GM18951 (cell line): ENCODE data around the gene PNMA6A.
"Not testable (repeated sequence)": the region's sequence is repeated elsewhere in the genome, so short reads cannot be mapped to it uniquely, and the experiment has no call there.

Experiments used
- POLR2A ChIP-seq: IDR thresholded peaks from 4 replicates; pipeline ENCODE4 v1.6.1; 2011; ENCODE audit warnings: mild to moderate bottlenecking; ENCODE audit not compliant: insufficient read length, insufficient read depth; ENCODE audit errors: extremely low read depth
- in situ Hi-C: fragments of 300-500 bp; cut with MboI; formaldehyde crosslinking; loops from one replicate; pipeline ENCODE4 v1.12.0; 2022; ENCODE audit warnings: low sequenced_read_pairs, mixed read lengths, inconsistent platforms; ENCODE audit not compliant: unreplicated experiment

PNMA6A gene

GRCh38 chrX:153061732-153062131 is 10.5 kb upstream of the PNMA6A start:
- no peak for TF ChIP-seq POLR2A
- in situ Hi-C loops = no loop called here

DNA sequence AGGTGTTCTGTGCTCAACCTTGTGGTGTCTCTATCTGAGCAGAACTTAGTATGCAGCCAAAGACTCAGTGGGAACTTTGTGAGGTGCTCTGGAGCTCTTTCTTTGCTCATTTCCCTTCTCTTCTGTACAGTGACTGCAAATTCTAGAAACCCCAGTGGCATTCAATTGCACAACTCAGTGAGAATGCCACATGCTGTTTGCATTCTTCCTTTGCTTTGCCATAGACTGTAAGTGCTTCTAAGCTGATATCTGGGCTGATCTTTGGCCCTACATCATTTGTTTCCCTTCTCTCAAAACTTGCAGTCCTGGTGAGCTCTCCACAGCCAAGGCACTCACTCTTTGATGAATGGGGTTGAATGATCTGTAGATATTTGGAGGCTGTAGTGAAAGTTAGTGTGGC is 8.9 kb upstream of the PNMA6A start:
- in situ Hi-C loops = no loop called here

DNA sequence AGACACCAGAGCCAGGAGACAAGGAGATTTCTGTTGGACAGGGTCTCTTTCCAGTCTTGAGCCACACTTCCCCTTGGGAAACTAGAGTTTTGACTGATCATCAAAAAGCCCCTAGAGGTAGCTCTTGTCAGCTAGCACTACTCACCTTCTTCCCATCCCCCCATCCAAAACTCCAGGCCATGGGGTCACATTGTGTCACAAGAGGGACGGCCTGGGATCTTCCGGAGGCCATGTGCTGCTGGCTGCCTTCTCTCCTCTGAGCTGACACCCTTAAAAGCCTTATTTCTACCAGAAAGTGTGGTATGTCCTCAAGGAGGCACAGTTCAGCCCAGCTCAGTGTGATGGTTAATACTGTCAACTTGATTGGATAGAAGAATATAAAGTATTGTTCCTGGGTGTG is 8.2 kb upstream of the PNMA6A start:
- in situ Hi-C loops = no loop called here
- TF ChIP-seq POLR2A = no peak

More for the DNA sequence above, 8.9 kb upstream of the PNMA6A start:
- TF ChIP-seq POLR2A = no peak

GRCh38 chrX:153065389-153065788 is 6.9 kb upstream of the PNMA6A start:
- in situ Hi-C loops = no loop called here
- TF ChIP-seq POLR2A = no peak

- in situ Hi-C loops = not testable (repeated sequence)
Measured at GRCh38 chrX:153066402-153066801, 5.9 kb upstream of the PNMA6A start.

DNA sequence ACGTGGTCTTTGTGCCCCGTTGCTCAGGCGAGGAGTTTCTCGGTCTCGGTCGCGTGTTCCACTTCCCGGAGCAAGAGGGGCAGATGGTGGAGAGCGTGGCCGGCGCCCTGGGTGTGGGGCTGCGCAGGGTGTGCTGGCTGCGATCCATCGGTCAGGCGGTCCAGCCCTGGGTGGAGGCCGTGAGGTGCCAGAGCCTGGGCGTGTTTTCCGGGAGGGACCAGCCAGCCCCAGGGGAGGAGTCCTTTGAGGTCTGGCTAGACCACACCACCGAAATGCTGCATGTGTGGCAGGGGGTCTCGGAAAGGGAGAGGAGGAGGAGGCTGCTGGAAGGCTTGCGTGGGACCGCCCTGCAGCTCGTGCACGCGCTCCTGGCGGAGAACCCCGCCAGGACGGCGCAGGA is 1.1 kb downstream of the PNMA6A start:
- in situ Hi-C loops = not testable (repeated sequence)

GRCh38 chrX:153074262-153074899 is 2.1 kb downstream of the PNMA6A start:
- TF ChIP-seq POLR2A = no peak
- in situ Hi-C loops = no loop called here

GRCh38 chrX:153074935-153075334 is 2.7 kb downstream of the PNMA6A start:
- TF ChIP-seq POLR2A = no peak
- in situ Hi-C loops = no loop called here

GRCh38 chrX:153075366-153075765 is 3.1 kb downstream of the PNMA6A start:
- in situ Hi-C loops = no loop called here

DNA sequence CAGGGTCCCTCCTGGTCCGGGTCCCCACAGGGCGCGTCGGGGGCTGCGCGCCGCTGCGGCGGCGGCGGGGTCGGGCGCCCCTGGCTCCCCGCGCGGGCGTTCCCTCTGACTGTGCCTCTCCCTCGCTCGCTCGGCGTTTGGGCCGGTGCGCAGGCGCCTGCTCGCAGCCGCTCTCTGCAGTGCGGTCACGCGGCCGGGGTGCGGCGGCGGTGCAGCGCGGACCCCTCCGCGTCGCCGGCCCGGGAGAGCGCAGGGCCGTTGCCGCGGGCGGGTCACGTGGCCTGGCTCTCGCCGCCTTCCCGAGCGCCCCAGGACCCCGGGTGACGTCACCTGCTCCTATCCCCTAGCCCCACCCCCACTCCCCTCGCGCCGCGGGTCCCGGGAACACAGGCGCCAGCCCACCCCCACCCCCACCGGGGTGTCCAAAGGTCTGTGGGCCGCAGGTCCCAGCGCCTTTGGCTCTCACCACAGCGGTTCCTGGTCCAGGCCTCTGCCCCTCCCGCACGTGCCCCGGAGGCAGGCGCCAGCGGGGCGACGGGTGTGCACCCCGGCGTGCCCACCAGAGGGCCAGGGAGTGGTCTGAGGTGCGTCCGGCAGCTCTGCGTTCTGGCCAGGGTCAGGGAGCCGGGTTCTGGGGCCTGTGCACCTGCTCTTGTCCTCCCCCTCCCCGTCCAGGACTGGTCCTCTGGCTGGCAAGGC is 5.3 kb downstream of the PNMA6A start:
- in situ Hi-C loops = not testable (repeated sequence)

More at GRCh38 chrX:153075366-153075765, 3.1 kb downstream of the PNMA6A start:
- TF ChIP-seq POLR2A = no peak

DNA sequence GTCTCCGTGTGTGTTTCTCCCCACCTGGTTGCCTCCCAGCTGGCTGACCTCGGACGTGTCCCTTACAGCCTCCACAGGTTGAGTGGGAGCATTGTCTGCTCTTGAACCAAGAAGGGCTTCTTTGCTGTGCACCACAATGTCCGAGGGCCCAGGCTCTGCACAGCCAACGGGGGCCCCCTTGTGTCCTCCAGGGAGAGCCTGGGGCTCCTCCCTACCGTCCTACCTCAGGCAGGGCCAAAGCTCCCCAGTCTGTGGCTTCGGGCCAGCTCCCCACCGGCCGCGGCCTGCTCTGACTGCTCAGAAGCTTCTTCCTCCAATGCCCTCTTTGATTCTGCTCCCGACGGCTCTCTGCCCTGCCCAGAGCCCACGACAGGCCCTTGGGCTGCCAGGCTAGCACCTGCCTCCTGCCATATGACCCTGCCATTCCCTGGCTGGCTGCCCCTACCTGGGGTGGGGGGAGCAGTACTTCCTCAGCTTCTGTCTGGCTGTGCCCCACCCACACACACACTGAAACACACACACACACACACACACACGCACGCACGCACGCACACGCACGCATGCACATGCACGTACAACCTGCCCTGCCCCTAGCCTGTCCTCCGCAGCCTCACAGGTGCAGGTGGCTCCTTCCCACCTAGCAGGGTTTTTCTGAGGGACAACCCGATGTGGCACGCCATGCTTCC is 11.1 kb downstream of the PNMA6A start:
- in situ Hi-C loops = not testable (repeated sequence)

- no peak for TF ChIP-seq POLR2A
- in situ Hi-C loops = no loop called here
Measured at GRCh38 chrX:153102418-153102817, 30.2 kb downstream of the PNMA6A start.

DNA sequence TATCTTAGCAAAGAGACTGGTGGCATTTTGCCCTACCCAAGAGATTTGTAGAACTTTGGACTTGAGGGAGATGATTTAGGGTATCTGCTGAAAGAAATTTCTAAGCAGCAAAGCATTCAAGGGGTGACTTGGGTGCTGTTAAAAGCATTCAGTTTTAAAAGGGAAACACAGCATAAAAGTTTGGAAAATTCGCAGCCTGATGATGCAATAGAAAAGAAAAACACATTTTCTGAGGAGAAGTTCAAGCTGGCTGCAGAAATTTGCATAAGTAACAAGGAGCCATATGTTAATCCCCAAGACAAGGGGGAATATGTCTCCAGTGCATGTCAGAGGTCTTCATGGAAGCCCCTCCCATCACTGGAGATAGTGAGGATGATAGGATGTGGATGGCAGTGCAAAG is 32.7 kb downstream of the PNMA6A start:
- in situ Hi-C loops = not testable (repeated sequence)

DNA sequence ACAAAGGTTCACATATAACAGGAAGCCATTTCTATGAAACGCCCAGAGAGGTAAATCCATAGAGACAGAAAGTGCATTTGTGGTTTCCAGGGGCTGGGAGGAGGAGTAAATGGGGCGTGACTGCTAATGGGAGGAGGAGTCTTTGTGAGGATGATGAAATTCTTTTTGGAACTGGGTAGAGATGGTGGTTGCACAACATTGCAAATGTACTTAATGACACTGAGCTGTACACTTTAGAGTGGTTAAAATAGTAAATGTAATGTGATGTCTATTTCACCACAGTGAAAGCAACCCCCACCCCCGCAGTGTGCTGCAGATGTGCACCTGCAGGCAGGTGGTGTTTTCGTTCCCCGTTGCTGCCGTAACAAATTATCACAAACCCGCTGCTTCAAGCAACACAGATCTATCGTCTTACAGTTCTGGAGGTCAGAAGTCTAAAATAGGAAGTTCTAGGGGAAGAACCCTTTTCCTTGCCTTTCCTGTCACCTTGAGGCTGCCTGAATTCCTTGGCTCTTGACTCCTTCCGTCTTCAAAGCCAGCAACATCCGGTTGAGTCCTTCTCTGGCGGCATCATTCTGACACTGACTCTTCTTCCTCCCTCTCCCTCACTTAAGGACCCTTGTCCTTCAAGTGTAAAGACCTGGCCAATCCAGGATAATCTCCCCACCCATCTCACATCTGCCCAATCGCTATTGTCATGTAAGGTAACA is 34.0 kb downstream of the PNMA6A start:
- in situ Hi-C loops = not testable (repeated sequence)

- in situ Hi-C loops = not testable (repeated sequence)
Measured at GRCh38 chrX:153110735-153111134, 38.5 kb downstream of the PNMA6A start.

GRCh38 chrX:153113851-153114250 is 41.6 kb downstream of the PNMA6A start:
- in situ Hi-C loops = not testable (repeated sequence)

DNA sequence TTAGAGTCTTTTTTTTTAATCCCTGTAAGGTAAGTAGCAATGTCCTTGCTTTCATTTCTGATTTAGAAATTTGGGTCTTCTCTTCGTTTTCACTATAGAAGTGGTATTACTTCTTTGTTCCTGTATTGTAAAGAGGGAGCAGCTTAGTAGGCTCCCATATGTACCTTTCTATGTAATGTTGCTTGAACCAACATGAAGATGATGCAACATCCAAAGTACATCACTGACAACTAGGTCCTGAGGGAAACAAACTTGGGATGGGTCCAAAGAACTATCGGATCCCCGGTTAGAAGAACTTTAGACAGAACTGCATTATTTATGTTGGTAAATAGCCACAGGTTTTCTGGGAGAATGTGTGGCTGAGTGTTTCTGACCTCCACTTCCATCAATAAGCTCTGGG is 45.5 kb downstream of the PNMA6A start:
- in situ Hi-C loops = not testable (repeated sequence)

DNA sequence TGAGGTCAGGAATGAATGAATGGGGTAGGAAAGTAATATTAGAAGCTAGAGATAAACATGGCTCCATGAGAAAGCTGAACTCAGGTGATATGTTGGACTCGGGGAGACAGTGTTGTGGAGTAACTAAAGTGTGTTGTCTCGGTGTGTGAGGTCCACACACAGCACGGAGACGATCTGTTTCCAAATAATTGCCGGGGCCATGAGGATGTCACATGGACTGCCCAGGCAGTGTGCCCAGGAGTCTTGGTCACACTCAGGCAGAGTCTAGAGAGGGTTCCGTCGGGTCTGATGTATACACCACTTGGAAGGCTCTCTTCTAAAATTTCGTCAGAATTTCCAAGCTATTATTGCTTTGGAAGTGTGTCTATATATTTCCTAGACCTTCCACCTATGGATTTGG is 48.0 kb downstream of the PNMA6A start:
- in situ Hi-C loops = not testable (repeated sequence)

DNA sequence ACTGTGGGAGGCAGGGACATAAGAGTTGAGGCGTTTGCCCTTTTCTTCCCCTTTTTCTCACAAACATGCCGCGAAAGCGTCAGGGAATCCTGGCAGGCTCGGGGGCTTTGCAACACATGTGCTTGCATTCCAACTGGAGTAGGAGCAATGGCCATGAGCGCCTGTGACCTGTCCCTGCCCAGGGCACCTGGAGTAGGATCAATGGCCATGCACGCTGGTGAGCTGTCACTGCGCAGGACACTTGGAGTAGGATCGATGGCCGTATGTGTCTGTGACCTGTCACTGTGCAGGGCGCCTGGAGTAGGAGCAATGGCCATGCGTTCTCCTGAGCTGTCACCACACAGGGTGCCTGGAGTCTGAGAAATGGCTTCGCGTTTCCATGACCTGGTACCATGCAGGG is 51.2 kb downstream of the PNMA6A start:
- in situ Hi-C loops = not testable (repeated sequence)
